IMR-90 (cell line): ENCODE measurements around the gene SFXN3.
"Not testable (repeated sequence)": the region's sequence is repeated elsewhere in the genome, so short reads cannot be mapped to it uniquely, and the experiment has no call there.

Experiments used
- CEBPB ChIP-seq: IDR thresholded peaks from 2 replicates; pipeline ENCODE4 v1.6.1; 2012; ENCODE audit warnings: low read depth, low read length, improper control_type of control experiment
- CHD1 ChIP-seq: IDR thresholded peaks from 2 replicates; pipeline ENCODE4 v1.6.1; 2012; ENCODE audit warnings: low read depth, low read length, improper control_type of control experiment
- MAFK ChIP-seq: IDR thresholded peaks from 2 replicates; pipeline ENCODE4 v1.6.1; 2012; ENCODE audit warnings: low read depth, low read length, improper control_type of control experiment
- MAZ ChIP-seq: IDR thresholded peaks from 2 replicates; pipeline ENCODE4 v1.6.1; 2012; ENCODE audit warnings: low read depth, mild to moderate bottlenecking, low read length, improper control_type of control experiment, moderate library complexity, borderline replicate concordance
- NFE2L2 ChIP-seq: fragments of 150-350 bp; IDR thresholded peaks from 2 replicates; pipeline ENCODE4 v1.6.1; 2016; ENCODE audit warnings: low read depth, mild to moderate bottlenecking, low read length
- POLR2A ChIP-seq: IDR thresholded peaks from 2 replicates; pipeline ENCODE4 v1.6.1; 2012; ENCODE audit warnings: mild to moderate bottlenecking, low read depth, low read length
- RAD21 ChIP-seq: IDR thresholded peaks from 2 replicates; pipeline ENCODE4 v1.6.1; 2012; ENCODE audit warnings: low read length, improper control_type of control experiment
- SMC3 ChIP-seq: fragments of 150-350 bp; IDR thresholded peaks from 2 replicates; pipeline ENCODE4 v1.6.1; 2016; ENCODE audit warnings: low read depth, mild to moderate bottlenecking, antibody characterized with exemption, low read length, moderate library complexity
- TF ChIP-seq, protein P1 (sequence below): conservative IDR thresholded peaks from 2 replicates; pipeline ENCODE4 v1.5.1; 2012; ENCODE audit warnings: mild to moderate bottlenecking, low read depth, low read length, improper control_type of control experiment
- TF ChIP-seq, protein P2 (sequence below): fragments of 150-350 bp; IDR thresholded peaks from 2 replicates; pipeline ENCODE4 v1.6.1; 2017; ENCODE audit warnings: mild to moderate bottlenecking, antibody characterized with exemption, low read length, low read depth

DNA sequence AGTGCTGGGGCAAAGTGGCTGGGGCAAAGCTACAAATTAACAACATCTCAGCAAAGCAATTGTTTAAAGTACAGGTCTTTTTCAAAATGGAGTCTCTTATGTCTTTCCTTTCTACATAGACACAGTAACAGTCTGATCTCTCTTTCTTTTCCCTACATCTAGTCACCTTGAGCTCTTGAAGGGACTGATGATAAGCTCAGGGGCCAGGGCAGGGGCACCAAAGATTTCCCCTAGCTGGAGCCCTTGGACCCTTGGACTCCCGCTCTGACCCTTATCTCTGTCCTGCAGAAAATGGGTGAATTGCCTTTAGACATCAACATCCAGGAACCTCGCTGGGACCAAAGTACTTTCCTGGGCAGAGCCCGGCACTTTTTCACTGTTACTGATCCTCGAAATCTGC, 3.4 kb downstream of the SFXN3 start:
- not testable (repeated sequence) for TF ChIP-seq POLR2A, RAD21, SMC3, MAZ, MAFK, CHD1, NFE2L2, CEBPB
- TF ChIP-seq, protein P1, sequence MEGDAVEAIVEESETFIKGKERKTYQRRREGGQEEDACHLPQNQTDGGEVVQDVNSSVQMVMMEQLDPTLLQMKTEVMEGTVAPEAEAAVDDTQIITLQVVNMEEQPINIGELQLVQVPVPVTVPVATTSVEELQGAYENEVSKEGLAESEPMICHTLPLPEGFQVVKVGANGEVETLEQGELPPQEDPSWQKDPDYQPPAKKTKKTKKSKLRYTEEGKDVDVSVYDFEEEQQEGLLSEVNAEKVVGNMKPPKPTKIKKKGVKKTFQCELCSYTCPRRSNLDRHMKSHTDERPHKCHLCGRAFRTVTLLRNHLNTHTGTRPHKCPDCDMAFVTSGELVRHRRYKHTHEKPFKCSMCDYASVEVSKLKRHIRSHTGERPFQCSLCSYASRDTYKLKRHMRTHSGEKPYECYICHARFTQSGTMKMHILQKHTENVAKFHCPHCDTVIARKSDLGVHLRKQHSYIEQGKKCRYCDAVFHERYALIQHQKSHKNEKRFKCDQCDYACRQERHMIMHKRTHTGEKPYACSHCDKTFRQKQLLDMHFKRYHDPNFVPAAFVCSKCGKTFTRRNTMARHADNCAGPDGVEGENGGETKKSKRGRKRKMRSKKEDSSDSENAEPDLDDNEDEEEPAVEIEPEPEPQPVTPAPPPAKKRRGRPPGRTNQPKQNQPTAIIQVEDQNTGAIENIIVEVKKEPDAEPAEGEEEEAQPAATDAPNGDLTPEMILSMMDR = not testable (repeated sequence)
- TF ChIP-seq, protein P2, sequence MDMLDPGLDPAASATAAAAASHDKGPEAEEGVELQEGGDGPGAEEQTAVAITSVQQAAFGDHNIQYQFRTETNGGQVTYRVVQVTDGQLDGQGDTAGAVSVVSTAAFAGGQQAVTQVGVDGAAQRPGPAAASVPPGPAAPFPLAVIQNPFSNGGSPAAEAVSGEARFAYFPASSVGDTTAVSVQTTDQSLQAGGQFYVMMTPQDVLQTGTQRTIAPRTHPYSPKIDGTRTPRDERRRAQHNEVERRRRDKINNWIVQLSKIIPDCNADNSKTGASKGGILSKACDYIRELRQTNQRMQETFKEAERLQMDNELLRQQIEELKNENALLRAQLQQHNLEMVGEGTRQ = not testable (repeated sequence)
